B cell (primary cell): Measurements from ENCODE around the gene CDT1.

ENCODE experiments used
- EZH2 ChIP-seq: IDR thresholded peaks from 2 replicates; pipeline ENCODE4 v1.6.1; 2012; ENCODE audit warnings: borderline replicate concordance, low read depth, mild to moderate bottlenecking, moderate library complexity, low read length; ENCODE audit not compliant: insufficient read depth, poor library complexity, severe bottlenecking
- TF ChIP-seq, protein P1 (sequence below): fragments of 200-600 bp; IDR thresholded peaks from one replicate; pipeline ENCODE4 v1.8.0; 2022; ENCODE audit warnings: antibody characterized with exemption, mild to moderate bottlenecking

DNA sequence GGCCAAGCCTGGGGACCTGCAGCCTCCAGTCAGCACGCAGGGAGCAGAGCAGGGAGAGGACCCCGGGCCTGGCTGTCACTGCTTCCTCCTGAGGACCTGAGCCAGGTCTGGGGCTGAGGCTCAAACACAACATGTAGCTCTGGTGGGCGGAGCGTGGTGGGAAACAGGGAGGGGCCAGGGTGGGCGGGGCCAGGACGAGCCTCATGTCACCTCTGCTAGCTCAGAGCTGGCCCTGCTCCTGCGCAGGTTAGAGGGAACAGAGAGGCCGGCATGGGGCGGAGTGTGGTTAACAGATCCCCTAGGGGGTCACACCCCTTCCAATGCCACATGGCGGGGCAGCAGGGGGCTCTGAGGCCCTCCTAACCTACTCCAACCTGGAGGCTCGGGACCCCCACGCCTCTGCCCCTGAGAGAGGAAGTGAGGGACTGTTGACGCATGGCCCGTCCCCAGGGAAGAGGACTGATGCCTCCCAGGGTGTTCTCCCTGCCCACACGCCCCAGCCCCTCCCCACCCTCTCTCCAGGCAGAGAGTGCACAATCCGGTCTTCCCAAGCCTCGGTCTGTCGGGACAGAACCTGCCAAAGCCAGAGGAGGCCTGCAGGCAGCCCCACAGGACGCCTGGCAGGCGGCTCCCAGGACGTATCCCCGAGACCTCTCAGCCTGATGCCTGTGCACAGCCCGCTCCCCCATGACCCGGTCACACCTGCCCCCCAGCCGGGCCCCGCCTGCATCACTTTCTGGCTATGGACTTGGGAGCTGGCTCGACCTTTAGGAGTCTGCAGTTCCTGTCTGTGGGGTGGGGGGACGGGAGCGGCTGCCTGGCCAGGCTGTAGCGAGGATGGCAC is 33.8 kb upstream of the CDT1 start:
- TF ChIP-seq, protein P1, sequence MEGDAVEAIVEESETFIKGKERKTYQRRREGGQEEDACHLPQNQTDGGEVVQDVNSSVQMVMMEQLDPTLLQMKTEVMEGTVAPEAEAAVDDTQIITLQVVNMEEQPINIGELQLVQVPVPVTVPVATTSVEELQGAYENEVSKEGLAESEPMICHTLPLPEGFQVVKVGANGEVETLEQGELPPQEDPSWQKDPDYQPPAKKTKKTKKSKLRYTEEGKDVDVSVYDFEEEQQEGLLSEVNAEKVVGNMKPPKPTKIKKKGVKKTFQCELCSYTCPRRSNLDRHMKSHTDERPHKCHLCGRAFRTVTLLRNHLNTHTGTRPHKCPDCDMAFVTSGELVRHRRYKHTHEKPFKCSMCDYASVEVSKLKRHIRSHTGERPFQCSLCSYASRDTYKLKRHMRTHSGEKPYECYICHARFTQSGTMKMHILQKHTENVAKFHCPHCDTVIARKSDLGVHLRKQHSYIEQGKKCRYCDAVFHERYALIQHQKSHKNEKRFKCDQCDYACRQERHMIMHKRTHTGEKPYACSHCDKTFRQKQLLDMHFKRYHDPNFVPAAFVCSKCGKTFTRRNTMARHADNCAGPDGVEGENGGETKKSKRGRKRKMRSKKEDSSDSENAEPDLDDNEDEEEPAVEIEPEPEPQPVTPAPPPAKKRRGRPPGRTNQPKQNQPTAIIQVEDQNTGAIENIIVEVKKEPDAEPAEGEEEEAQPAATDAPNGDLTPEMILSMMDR = no peak
- no peak for TF ChIP-seq EZH2
